Suppressor macrophage treated with lipopolysaccharide for 1 hour (primary cell): Measurements from ENCODE around the gene NCOA4.
"Not testable (repeated sequence)": the region's sequence is repeated elsewhere in the genome, so short reads cannot be mapped to it uniquely, and the experiment has no call there.

Experiments used
- DNase-seq, 3 donors: peaks; one replicate each; pipeline ENCODE4 v3.0.0-alpha.2; 2020 to 2022

The NCOA4 gene

DNA sequence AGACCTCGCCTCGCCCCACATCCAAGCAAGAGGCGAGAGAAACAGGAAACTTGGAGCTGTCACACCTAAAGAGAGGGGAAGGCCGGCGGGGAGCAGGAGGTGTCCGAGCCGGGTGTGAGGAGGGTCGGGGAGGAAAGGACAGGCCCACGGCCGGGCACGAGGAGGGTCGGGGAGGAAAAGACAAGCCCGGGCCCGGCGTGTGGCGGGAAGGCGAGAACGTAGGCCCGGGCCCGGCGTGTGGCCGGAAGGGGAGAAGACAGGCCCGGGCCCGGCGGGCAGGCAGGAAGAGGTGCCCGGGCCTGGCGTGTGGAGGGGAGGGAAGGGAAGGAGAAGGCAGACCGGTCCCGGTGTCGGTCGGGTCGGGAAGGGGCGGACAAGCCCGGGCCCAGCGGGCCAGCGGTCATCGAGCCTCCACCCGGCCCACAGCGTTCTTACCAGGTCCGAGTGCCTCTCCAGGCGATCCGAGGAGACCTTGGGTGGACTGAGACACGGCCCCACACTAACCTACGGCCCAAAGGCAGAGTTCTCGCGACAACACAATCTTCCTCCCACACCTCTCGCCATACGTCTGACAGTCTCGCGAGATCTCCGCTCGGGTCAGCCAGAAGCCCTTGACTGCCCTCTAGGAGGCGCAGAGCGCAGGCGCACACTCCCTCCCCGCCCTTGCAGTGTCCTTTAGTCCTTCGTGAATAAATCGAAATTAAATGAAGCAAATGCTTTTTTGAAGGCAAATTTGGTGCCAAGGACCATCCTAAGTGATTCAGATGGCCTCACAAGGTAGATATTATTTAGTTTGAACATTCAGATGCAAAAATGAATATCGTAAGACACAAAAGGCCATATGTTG is at the start of gene NCOA4:
NCOA4 (minus strand) TSS at position 533 of the 847 bp plus-strand sequence. CDS start 13,943 bp downstream, outside the sequence.
- DNase-seq = peak; percentile 98 to 99 (median 99)

DNA sequence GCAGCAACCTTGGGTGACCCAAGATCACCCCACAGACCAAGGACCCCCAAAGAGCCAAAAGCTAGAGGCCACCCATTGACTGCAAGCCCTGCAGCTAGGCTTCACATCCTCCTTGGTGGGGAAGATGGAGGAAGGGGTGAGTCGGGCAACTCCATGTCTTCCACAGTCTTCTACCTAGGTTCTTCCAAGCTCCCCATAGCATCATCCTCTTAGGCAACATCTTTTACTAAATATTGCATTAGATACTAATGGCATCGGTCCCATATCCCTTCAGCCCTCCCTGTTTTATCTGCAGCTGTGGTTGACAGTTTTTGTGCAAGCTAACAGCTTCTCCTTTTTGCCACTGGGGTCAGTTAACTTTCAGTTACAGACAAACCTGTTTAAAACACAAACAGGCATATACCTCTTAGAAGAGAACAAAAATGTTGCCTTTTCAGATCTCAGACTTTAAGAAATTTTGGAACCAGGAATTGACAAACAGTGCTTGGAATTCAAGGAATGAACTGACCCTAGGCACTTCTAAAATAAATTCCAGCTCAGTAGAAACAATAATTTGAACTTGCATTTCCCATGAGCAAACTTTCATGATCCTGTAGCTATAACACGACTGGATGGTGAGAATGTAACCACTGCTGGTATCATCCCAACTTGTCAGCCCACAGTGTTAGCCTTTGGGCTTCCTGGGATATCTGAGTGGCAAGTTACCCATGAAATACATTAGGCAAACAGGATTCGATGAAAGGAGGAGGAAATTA is 49.6 kb upstream of the NCOA4 start:
- peak; percentile 29 to 62 (median 39) for DNase-seq

DNA sequence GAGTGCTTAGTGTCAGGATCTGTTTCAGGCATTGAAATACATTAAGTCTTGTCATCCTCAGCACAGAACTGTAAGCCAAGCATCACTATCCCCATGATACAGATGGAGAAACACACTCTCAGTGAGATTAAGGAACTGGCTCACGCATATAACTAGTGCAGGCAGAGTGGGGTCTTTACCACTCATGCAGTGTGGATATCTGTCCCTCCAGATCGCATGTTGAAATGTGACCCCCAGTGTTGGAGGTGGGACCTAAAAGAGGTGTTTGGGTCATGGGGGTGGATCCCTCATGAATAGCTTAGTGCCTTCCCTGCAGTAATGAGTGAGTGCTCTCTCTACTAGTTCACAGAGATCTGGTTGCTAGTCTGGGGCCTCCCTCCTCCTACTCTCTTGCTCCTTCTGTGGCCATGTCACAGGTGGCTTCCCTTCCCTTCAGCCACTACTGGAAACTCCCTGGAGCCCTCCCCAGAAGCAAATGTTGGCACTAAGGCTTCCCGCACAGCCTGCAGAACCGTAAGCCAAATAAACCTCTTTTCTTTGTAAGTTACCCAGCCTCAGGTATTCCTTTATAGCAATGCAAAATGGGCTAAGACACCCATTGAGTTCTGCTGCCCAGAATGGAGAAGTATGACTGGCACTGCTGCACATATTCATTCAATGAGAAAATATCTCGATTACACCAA is 47.4 kb upstream of the NCOA4 start:
- DNase-seq = peak; percentile 27 to 52 (median 34)

GRCh38 chr10:46077141-46077554 is 46.7 kb upstream of the NCOA4 start:
- DNase-seq = peak in 1 of 3 donors; percentile 33

DNA sequence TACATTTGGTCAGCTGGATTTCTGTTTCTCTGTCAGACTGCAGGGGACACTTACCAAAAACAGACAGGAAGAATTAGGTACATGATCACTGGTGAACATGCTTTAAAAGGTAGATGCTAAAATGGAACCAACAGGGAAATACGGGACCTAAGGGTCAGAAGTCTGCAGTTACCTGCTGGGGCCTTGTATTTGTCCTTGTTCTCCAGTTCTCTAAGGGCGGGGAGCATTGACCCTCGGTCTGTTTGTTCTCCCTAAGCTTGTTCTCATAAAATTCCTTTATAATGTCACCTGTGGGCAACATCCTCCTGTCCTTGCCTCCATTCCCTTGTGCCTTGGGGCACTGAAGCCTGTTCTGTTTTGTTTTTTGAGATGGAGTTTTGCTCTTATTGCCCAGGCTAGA is 45.4 kb upstream of the NCOA4 start:
- DNase-seq = no peak

GRCh38 chr10:46074196-46074946 is 43.9 kb upstream of the NCOA4 start:
- DNase-seq = no peak

DNA sequence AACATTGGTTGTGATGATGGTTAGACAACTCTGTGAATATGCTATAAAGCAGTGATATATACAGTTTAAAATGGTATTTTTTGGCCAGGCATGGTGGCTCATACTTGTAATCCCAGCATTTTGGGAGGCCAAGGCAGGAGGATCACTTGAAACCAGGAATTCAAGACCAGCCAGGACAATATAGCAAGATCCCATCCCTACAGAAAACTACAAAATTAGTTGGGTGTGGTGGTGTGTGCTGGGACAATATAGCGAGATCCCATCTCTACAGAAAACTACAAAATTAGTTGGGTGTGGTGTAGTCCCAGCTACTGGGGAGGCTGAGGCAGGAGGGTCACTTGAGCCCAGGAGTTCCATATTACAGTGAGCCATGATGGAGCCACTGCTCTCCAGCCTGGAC is 43.1 kb upstream of the NCOA4 start:
- DNase-seq = no peak

DNA sequence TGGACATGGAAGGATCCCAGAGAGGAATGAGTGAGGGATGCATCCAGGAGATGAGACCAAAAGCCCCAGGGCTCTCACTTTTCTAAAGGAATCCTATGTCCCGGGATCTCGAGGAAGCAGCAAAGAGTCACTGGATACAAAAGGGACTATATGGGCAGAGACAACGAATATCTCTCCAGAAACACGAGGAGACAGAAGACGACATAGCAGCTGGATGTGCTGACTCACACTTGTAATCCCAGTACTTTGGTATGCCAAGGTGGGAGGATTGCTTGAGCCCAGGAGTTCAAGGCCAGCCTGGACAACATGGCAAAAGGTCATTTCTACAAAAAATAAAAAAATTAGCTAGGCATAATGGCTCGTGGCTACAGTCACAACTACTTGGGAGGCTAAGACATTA is 40.3 kb upstream of the NCOA4 start:
- DNase-seq = no peak

DNA sequence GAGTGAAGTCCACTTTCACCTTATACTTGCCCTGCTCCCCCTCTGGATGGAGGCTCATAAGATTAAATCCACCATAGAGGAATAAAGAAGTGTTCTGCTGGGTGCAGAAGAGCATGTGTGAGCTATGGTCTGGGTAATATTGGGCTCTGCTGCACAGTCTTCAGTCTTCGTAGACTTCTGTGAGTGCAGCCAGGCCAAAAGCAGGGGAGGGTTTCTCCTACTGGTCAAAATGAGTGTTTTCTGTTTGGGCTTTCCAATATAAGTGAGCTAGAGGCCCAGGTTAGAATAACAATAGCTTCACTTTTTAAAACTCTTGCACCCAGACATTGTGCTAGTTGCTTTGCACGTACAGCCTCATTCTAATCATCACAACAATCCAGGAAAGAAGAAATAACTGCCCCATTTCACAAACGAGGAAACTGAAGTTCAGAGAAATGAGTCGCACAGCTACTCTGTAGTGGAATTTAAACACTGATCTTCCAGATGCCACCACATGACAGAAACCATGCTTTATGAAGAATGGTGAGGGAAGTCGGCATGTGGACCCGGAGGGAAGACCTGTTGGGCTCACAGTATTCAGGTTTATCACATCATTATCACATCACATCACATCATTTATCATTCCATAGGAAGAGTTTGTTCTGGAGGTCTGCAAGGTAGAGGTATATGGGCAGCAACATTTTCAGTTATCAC is 39.5 kb upstream of the NCOA4 start:
- no peak for DNase-seq

DNA sequence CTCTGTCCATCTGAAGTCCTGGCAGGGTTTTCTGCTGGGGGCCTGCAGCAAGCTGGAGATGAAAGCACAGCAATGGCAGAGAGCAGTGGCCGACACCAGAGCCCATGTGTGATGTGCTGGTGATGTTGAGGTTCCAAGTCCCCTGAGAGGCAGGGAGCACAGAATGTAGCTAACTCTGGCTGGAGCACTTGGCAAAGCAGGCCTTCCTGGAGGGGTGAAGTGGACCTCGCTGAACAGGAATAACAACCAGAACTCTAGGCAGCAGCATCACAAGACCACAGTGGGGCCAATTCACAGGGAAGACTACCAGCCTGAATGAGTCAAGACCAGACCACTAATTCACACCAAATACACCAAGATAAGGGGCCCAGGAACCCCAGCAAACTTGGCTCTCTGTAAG is 38.5 kb upstream of the NCOA4 start:
- no peak for DNase-seq

GRCh38 chr10:46068117-46068516 is 37.7 kb upstream of the NCOA4 start:
- DNase-seq = no peak

- no peak for DNase-seq
Measured at GRCh38 chr10:46064269-46064817, 33.9 kb upstream of the NCOA4 start.

DNA sequence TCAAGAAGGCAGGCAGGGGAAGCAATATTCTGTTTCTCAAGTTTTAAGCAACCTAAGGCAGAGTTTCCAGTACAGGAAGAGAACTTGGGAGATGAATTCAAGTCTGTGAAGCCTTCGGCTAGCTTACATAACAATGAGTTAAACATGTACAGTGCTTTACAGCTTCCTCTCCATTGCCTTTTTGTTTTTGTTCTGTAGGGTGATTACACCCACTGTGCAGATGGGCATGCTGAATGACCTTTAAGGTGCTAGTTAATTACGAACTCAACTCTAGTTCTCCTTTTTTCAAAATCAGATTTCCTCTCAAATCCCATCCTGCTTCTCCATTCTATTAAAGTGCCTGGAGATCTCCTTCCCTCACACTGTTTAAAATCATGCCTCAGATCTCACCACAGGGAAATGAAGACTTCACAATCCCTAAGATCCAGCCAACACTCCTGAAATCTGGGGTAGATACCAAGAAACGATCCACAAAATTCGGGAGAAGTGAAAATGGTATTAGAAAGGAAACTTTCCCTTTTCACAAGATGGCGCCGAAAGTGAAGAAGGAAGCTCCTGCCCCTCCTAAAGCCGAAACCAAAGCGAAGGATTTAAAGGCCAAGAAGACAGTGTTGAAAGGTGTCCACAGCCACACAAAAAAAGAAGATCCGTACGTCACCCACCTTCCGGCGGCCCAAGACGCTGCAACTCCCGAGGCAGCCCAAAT is 32.5 kb upstream of the NCOA4 start:
- DNase-seq = peak in 1 of 3 donors; percentile 30

DNA sequence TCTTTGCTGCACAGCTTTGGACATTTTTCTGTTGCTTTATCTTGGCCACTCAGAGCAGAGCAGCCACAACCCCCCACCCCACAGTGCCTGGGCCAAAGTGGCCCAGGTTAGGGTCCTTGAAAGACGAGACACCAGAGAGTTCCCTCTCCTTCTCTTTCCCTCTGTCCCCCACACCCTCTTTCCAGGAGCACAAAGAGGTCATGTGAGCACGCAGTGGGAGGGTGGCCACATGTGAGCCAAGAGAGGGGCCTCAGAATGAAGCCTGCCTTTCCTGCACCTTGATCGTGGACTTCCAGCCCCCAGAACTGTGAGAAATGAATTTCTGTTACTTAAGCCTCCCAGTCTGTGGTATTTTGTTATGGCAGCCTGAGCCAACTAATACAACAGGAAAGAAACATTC is 30.3 kb upstream of the NCOA4 start:
- DNase-seq = no peak

GRCh38 chr10:46057927-46058326 is 27.5 kb upstream of the NCOA4 start:
- not testable (repeated sequence) for DNase-seq

- no peak for DNase-seq
Measured at GRCh38 chr10:46057038-46057437, 26.6 kb upstream of the NCOA4 start.

- no peak for DNase-seq
Measured at GRCh38 chr10:46055771-46056170, 25.3 kb upstream of the NCOA4 start.

DNA sequence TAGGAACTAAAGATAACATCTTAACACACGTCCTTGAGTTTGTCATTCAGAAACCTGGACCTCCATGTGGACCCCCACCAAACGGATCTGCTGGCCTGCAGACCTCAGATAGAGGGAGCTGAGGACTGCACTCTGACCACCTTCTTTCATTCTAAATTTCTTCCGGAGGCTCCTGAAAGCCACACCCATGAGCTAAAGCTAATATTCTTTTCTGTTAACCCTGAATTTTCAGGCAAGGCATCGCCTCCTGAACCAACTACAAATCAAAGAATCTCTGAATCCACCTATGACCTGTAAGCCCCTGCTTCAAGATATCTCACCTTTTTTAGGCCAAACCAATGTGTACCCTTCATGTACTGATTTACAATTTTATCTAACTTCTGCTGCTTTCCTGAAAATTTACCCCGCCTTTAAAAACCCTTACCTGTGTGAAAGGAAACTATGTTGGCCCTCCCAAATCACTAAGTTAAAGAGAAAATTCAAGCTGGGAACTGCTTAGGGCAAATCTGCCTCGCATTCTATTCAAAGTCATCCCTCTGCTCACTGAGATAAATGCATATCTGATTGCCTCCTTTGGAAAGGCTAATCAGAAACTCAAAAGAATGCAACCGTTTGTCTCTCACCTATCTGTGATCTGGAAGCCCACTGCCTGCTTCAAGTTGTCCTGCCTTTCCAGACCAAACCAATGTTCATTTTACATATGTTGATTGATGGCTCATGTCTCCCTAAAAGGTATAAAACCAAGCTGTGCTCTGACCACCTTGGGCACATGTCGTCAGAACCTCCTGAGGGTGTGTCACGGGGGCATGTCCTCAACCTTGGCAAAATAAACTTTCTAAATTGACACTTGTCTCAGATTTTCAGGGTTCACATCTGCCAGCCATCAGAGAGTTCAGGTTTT is 23.4 kb upstream of the NCOA4 start:
- no peak for DNase-seq

DNA sequence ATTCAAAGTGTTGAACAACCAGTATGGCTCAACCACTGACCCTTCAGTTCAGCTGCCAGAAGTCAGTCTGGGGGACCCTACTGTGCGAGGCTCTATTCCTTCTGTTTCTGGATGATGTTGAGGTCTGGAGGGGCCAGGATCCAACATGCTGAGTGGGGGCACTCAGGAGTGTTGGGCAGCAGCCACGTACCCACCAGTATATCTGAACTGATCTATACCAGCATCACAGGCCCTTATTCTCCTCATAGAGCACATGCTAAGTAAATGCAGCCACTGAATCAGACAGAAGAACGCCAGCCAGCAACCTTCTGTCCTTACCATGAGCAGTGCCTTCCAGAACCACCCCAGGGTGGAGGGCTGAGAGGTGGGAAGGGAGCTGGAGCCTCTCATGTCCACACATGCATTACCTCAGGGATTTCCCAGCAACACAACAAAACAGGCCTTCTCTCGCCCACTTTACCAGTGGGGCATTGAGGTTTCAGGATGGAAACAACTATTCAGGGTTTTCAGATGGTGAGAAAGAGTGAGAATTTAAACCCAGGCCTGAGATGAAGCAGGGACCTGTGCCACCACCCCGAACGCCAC is 22.5 kb upstream of the NCOA4 start:
- DNase-seq = no peak
